Measurements from ENCODE around the gene CYP46A1. TPM values are rescaled to one million over a fixed set of nuclear protein-coding genes. Genes with fewer than 3 reads are reported as not detected.

Gene CYP46A1
- total RNA-seq, 1 experiment from 2014 or later: 0.59 TPM

DNA sequence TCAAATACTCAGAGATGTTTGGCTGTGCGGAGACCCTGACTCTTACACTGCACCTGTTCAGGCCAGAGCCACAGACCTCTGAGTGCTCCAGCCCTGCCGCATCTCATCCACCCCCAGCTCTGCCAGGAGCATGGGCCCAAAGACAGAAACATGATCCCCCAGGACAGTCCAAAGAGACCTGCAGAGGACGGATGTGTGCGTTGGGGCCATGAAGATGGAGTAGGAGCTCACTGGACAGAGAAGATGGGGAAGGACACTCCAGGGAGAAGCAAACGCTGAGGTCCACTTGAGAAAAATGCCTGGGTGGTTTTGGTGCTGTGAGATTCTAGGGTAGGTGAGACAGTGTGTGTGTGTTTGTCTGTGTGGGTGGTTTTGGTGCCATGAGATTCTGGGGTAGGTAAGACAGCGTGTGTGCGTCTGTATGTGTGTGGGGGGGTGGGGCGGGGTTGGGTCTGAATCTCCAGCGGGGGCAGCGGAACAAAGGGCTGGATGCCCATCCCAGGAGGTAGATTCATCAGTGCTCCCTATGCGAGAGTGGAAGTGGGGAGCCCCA lies 40.0 kb upstream of the CYP46A1 start:
- no peak overlapping the region for H2BK20ac ChIP-seq (ENCODE audit: low read depth, low read length, poor library complexity, severe bottlenecking)
- peak overlapping the region; percentile 42 for H3K4me2 ChIP-seq (ENCODE audit: insufficient read depth, insufficient read length, low read length)
- no peak overlapping the region for H4K5ac ChIP-seq (ENCODE audit: insufficient read length, low read depth, low read length)
- H3T11ph ChIP-seq (ENCODE audit: low read length): no peak overlapping the region
- H3K27ac ChIP-seq (ENCODE audit: insufficient read length, low read depth, low read length): no peak overlapping the region
- H3K4me3 Mint-ChIP-seq: peak overlapping the region; percentile 55 to 69; a peak in 3 of 5 replicates
- no peak overlapping the region for H2AFZ ChIP-seq (ENCODE audit: low read length)
- peaks cover 34% of the 10 kb centered on the region for H3K27me3 Mint-ChIP-seq (ENCODE audit: low read depth)
- no peak overlapping the region for H2BK15ac ChIP-seq (ENCODE audit: low read depth, low read length)
- H3K4me1 Mint-ChIP-seq: peaks cover 6 to 13% of the 10 kb centered on the region in 2 experiments
- H3K23ac ChIP-seq (ENCODE audit: insufficient read length, low read depth, low read length): no peak overlapping the region
- H3K79me1 ChIP-seq (ENCODE audit: insufficient read depth, low read depth, low read length, poor library complexity, severe bottlenecking): no peaks in the 10 kb centered on the region
- no peaks in the 10 kb centered on the region for H3K9me3 Mint-ChIP-seq
- no peaks in the 10 kb centered on the region; the same call in 1 of the 2 replicates for H3K27me3 ChIP-seq (ENCODE audit: insufficient read depth, low read length)
- H2BK5ac ChIP-seq (ENCODE audit: insufficient read length, low read length): no peak overlapping the region
- H4K20me1 ChIP-seq (ENCODE audit: control insufficient read depth, insufficient read depth, insufficient read length): no peaks in the 10 kb centered on the region
- H3K9me3 ChIP-seq (ENCODE audit: control insufficient read depth, low read depth, low read length): no peaks in the 10 kb centered on the region
- no peak overlapping the region for H3K9ac ChIP-seq (ENCODE audit: extremely low read depth, insufficient read length, low read length)
- no peak overlapping the region for H2BK120ac ChIP-seq (ENCODE audit: low read depth, low read length, poor library complexity, severe bottlenecking)
- H4K91ac ChIP-seq (ENCODE audit: insufficient read length, low read depth, low read length): no peak overlapping the region
- no peak overlapping the region for H3K56ac ChIP-seq (ENCODE audit: insufficient read length, low read depth, low read length)
- DNase-seq: no peak
- H3K27ac Mint-ChIP-seq: no peak overlapping the region
- no peak for TF ChIP-seq CTCF (conservative IDR thresholded peaks at IDR 0.05)
- no peak overlapping the region for H3K14ac ChIP-seq (ENCODE audit: insufficient read depth, low read length)
- H3K79me2 ChIP-seq (ENCODE audit: insufficient read depth, low read length): no peaks in the 10 kb centered on the region
- peaks cover 4% of the 10 kb centered on the region for H3K23me2 ChIP-seq (ENCODE audit: insufficient read length, low read depth, low read length, poor library complexity, severe bottlenecking)
- no peak overlapping the region for H3K4ac ChIP-seq (ENCODE audit: low read depth, low read length)
- WGBS (ENCODE audit: extremely low coverage, insufficient read length, low lambda C conversion rate): no CpG with 5 or more reads among the region's 11 CpGs
- H2AK5ac ChIP-seq (ENCODE audit: insufficient read length, low read length): no peak overlapping the region
- H3K18ac ChIP-seq (ENCODE audit: insufficient read length, low read depth, low read length): no peak overlapping the region
- no peak overlapping the region for H4K8ac ChIP-seq (replicated peaks; ENCODE audit: insufficient read length, low read depth, low read length)
- H3K36me3 Mint-ChIP-seq (ENCODE audit: insufficient read depth in 1 of 3, low read depth in 3 of 3): no peaks in the 10 kb centered on the region
- H2BK12ac ChIP-seq (ENCODE audit: insufficient read length, low read depth, low read length): no peak overlapping the region
- H3K4me1 ChIP-seq (ENCODE audit: insufficient read depth, low read length): no peaks in the 10 kb centered on the region

Data from H9 (cell line).